Vagina (tissue), 2 donors: ENCODE results near the gene GAS7.

Experiments used
- POLR2A ChIP-seq, 2 donors: fragments of 450-650 bp; IDR thresholded peaks; one replicate each; pipeline ENCODE4 v1.6.1; 2017; ENCODE audit warnings: antibody characterized with exemption in 2 of 2, mild to moderate bottlenecking in 2 of 2, moderate library complexity in 2 of 2
- TF ChIP-seq, protein P1 (sequence below), 3 experiments: fragments of 450-650 bp in 2 of 3; fragments of 200-600 bp in 1 of 3; sonication (generic) in 1 of 3; IDR thresholded peaks; one replicate each; pipeline ENCODE4 v1.5.1; 2017 to 2019; ENCODE audit warnings: antibody characterized with exemption in 3 of 3, mild to moderate bottlenecking in 2 of 3, moderate library complexity in 2 of 3

DNA sequence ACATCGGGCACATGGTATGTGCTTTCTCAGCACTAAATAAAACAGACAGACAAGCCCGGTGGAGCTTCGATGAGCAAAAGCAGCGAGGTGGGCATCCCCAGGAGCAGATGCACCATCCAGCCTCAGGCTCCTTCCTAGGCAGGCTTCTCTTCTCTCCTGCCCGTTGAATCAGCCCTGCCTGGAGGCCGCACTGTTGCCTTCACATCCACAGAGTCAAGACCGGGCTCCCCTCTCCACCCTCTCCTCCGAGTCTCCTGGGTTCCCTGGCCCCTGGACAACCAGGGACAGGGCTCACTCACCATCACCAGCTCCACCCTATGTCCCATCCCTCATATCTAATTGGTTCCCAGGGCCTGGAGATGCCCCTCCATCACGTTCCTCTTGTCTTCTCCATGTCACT is 213.6 kb downstream of the GAS7 start:
- TF ChIP-seq, protein P1, sequence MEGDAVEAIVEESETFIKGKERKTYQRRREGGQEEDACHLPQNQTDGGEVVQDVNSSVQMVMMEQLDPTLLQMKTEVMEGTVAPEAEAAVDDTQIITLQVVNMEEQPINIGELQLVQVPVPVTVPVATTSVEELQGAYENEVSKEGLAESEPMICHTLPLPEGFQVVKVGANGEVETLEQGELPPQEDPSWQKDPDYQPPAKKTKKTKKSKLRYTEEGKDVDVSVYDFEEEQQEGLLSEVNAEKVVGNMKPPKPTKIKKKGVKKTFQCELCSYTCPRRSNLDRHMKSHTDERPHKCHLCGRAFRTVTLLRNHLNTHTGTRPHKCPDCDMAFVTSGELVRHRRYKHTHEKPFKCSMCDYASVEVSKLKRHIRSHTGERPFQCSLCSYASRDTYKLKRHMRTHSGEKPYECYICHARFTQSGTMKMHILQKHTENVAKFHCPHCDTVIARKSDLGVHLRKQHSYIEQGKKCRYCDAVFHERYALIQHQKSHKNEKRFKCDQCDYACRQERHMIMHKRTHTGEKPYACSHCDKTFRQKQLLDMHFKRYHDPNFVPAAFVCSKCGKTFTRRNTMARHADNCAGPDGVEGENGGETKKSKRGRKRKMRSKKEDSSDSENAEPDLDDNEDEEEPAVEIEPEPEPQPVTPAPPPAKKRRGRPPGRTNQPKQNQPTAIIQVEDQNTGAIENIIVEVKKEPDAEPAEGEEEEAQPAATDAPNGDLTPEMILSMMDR (IDR thresholded peaks at IDR 0.05), result no peak
- no peak for TF ChIP-seq POLR2A (IDR thresholded peaks at IDR 0.05)
